C4-2B (cell line): ENCODE measurements around the gene PELI2.

ENCODE experiments used
- CTCF ChIP-seq: fragments of 450-650 bp; conservative IDR thresholded peaks from 2 replicates; pipeline ENCODE4 v1.5.1; 2017; ENCODE audit warnings: mild to moderate bottlenecking
- ZFX ChIP-seq: fragments of 450-650 bp; IDR thresholded peaks from 2 replicates; pipeline ENCODE4 v1.6.1; 2017

- no peak for TF ChIP-seq CTCF
- no peak for TF ChIP-seq ZFX
Observed at GRCh38 chr14:56126637-56126913, 8.4 kb downstream of the PELI2 start.
